Hematopoietic multipotent progenitor cell treated with erythropoietin and hydrocortisone succinate and interleukin-3 and kit ligand, for 17 days (in vitro differentiated cells): ENCODE measurements around the gene TMEM178B.

Experiments
- DNase-seq: peaks from one replicate; pipeline ENCODE4 v3.0.0-alpha.2; 2015; ENCODE audit warnings: low spot score

TMEM178B gene

GRCh38 chr7:141265668-141266067 is 191.8 kb downstream of the TMEM178B start:
- no peak for DNase-seq

- no peak for DNase-seq
These were observed 194.8 kb downstream of the TMEM178B start for GRCh38 chr7:141268614-141269013.

- DNase-seq: no peak
These were observed 197.6 kb downstream of the TMEM178B start for GRCh38 chr7:141271451-141271850.

GRCh38 chr7:141272417-141272816 is 198.6 kb downstream of the TMEM178B start:
- no peak for DNase-seq

GRCh38 chr7:141275350-141275749 is 201.5 kb downstream of the TMEM178B start:
- no peak for DNase-seq

- no peak for DNase-seq
These were observed 202.2 kb downstream of the TMEM178B start for GRCh38 chr7:141276031-141276430.

GRCh38 chr7:141280100-141280499 is 206.2 kb downstream of the TMEM178B start:
- no peak for DNase-seq

- DNase-seq: no peak
These were observed 207.4 kb downstream of the TMEM178B start for GRCh38 chr7:141281311-141281710.

- no peak for DNase-seq
These were observed 212.7 kb downstream of the TMEM178B start for GRCh38 chr7:141286522-141286921.

- DNase-seq: no peak
These were observed 214.1 kb downstream of the TMEM178B start for GRCh38 chr7:141287936-141288335.

GRCh38 chr7:141288626-141289025 is 214.8 kb downstream of the TMEM178B start:
- DNase-seq: no peak

- no peak for DNase-seq
These were observed 216.5 kb downstream of the TMEM178B start for GRCh38 chr7:141290365-141290764.

GRCh38 chr7:141290973-141291372 is 217.1 kb downstream of the TMEM178B start:
- DNase-seq: no peak

- DNase-seq: no peak
These were observed 217.7 kb downstream of the TMEM178B start for GRCh38 chr7:141291541-141291940.

- DNase-seq: no peak
These were observed 220.4 kb downstream of the TMEM178B start for GRCh38 chr7:141294143-141294829.

- no peak for DNase-seq
These were observed 221.6 kb downstream of the TMEM178B start for GRCh38 chr7:141295367-141295895.

- no peak for DNase-seq
These were observed 227.0 kb downstream of the TMEM178B start for GRCh38 chr7:141300816-141301215.

- no peak for DNase-seq
These were observed 227.7 kb downstream of the TMEM178B start for GRCh38 chr7:141301544-141301943.

GRCh38 chr7:141302617-141303016 is 228.8 kb downstream of the TMEM178B start:
- no peak for DNase-seq

- no peak for DNase-seq
These were observed 230.4 kb downstream of the TMEM178B start for GRCh38 chr7:141304291-141304690.

- no peak for DNase-seq
These were observed 232.2 kb downstream of the TMEM178B start for GRCh38 chr7:141306081-141306480.

- DNase-seq: no peak
These were observed 238.5 kb downstream of the TMEM178B start for GRCh38 chr7:141312395-141312794.

GRCh38 chr7:141312828-141313521 is 239.1 kb downstream of the TMEM178B start:
- DNase-seq: no peak
